ENCODE results near the gene ALAD. TPM values are rescaled to one million over a fixed set of nuclear protein-coding genes. Genes with fewer than 3 reads are reported as not detected.

The ALAD gene
- total and polyA plus RNA-seq, 9 of the 15 experiments (the other 6 are each of a cell fraction or from before 2014, with no cell fraction given) = 1.3 to 12.7 (median 6.8) TPM

DNA sequence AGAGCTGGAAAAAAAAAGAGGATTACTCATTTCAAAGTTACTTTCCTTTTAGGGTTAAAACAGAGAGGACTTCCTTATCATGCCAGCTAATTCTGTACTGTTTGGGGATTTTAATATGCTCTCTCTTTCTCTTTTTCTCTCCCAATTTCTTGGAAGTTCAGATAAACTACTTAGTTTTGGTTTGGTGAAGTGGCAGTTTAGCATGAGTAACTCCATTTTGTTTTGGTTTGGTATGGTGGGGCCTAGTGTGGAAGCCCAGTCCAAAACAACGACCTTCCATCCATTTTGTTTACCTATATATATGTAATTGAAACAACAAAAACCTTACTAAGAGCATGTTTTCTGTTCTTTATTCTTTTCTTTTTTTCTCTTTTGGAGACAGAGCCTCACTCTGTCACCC is 55.4 kb downstream of the ALAD start (continued):
- TF ChIP-seq ZNF140 (CRISPR knock-in tag; IDR thresholded peaks at IDR 0.05) (peak; percentile 77; the same call in 1 of the 2 replicates), L3MBTL2 (IDR thresholded peaks at IDR 0.05) (no peak), THRAP3 (IDR thresholded peaks at IDR 0.05; ENCODE audit: borderline replicate concordance) (no peak), KLF16 (IDR thresholded peaks at IDR 0.05) (no peak), MYBL2 (IDR thresholded peaks at IDR 0.05; ENCODE audit: low read depth) (no peak), MYBL2 (CRISPR knock-in tag; IDR thresholded peaks at IDR 0.05; ENCODE audit: borderline replicate concordance) (no peak), MAFF (IDR thresholded peaks at IDR 0.05; ENCODE audit: low read length) (no peak), ZKSCAN3 (CRISPR knock-in tag; IDR thresholded peaks at IDR 0.05) (0 out of 2 replicates have a peak, but pooled peaks have one; percentile 39)
- TF ChIP-seq, protein P1, sequence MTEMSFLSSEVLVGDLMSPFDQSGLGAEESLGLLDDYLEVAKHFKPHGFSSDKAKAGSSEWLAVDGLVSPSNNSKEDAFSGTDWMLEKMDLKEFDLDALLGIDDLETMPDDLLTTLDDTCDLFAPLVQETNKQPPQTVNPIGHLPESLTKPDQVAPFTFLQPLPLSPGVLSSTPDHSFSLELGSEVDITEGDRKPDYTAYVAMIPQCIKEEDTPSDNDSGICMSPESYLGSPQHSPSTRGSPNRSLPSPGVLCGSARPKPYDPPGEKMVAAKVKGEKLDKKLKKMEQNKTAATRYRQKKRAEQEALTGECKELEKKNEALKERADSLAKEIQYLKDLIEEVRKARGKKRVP (CRISPR knock-in tag; IDR thresholded peaks at IDR 0.05) = peak; percentile 75
- TF ChIP-seq, protein P2, sequence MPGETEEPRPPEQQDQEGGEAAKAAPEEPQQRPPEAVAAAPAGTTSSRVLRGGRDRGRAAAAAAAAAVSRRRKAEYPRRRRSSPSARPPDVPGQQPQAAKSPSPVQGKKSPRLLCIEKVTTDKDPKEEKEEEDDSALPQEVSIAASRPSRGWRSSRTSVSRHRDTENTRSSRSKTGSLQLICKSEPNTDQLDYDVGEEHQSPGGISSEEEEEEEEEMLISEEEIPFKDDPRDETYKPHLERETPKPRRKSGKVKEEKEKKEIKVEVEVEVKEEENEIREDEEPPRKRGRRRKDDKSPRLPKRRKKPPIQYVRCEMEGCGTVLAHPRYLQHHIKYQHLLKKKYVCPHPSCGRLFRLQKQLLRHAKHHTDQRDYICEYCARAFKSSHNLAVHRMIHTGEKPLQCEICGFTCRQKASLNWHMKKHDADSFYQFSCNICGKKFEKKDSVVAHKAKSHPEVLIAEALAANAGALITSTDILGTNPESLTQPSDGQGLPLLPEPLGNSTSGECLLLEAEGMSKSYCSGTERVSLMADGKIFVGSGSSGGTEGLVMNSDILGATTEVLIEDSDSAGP (CRISPR knock-in tag; IDR thresholded peaks at IDR 0.05) = no peak
- TF ChIP-seq, protein P3, sequence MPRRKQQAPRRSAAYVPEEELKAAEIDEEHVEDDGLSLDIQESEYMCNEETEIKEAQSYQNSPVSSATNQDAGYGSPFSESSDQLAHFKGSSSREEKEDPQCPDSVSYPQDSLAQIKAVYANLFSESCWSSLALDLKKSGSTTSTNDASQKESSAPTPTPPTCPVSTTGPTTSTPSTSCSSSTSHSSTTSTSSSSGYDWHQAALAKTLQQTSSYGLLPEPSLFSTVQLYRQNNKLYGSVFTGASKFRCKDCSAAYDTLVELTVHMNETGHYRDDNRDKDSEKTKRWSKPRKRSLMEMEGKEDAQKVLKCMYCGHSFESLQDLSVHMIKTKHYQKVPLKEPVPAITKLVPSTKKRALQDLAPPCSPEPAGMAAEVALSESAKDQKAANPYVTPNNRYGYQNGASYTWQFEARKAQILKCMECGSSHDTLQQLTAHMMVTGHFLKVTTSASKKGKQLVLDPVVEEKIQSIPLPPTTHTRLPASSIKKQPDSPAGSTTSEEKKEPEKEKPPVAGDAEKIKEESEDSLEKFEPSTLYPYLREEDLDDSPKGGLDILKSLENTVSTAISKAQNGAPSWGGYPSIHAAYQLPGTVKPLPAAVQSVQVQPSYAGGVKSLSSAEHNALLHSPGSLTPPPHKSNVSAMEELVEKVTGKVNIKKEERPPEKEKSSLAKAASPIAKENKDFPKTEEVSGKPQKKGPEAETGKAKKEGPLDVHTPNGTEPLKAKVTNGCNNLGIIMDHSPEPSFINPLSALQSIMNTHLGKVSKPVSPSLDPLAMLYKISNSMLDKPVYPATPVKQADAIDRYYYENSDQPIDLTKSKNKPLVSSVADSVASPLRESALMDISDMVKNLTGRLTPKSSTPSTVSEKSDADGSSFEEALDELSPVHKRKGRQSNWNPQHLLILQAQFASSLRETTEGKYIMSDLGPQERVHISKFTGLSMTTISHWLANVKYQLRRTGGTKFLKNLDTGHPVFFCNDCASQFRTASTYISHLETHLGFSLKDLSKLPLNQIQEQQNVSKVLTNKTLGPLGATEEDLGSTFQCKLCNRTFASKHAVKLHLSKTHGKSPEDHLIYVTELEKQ (CRISPR knock-in tag; IDR thresholded peaks at IDR 0.05) = peak; percentile 92
- TF ChIP-seq, protein P4, sequence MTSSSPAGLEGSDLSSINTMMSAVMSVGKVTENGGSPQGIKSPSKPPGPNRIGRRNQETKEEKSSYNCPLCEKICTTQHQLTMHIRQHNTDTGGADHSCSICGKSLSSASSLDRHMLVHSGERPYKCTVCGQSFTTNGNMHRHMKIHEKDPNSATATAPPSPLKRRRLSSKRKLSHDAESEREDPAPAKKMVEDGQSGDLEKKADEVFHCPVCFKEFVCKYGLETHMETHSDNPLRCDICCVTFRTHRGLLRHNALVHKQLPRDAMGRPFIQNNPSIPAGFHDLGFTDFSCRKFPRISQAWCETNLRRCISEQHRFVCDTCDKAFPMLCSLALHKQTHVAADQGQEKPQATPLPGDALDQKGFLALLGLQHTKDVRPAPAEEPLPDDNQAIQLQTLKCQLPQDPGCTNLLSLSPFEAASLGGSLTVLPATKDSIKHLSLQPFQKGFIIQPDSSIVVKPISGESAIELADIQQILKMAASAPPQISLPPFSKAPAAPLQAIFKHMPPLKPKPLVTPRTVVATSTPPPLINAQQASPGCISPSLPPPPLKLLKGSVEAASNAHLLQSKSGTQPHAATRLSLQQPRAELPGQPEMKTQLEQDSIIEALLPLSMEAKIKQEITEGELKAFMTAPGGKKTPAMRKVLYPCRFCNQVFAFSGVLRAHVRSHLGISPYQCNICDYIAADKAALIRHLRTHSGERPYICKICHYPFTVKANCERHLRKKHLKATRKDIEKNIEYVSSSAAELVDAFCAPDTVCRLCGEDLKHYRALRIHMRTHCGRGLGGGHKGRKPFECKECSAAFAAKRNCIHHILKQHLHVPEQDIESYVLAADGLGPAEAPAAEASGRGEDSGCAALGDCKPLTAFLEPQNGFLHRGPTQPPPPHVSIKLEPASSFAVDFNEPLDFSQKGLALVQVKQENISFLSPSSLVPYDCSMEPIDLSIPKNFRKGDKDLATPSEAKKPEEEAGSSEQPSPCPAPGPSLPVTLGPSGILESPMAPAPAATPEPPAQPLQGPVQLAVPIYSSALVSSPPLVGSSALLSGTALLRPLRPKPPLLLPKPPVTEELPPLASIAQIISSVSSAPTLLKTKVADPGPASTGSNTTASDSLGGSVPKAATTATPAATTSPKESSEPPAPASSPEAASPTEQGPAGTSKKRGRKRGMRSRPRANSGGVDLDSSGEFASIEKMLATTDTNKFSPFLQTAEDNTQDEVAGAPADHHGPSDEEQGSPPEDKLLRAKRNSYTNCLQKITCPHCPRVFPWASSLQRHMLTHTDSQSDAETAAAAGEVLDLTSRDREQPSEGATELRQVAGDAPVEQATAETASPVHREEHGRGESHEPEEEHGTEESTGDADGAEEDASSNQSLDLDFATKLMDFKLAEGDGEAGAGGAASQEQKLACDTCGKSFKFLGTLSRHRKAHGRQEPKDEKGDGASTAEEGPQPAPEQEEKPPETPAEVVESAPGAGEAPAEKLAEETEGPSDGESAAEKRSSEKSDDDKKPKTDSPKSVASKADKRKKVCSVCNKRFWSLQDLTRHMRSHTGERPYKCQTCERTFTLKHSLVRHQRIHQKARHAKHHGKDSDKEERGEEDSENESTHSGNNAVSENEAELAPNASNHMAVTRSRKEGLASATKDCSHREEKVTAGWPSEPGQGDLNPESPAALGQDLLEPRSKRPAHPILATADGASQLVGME (CRISPR knock-in tag; IDR thresholded peaks at IDR 0.05) = peak; percentile 73; the same call in 1 of the 2 replicates
